Testis (tissue), 2 donors: ENCODE measurements around the gene MACC1.

Experiments used
- POLR2A ChIP-seq: fragments of 450-650 bp; IDR thresholded peaks from one replicate; pipeline ENCODE4 v1.6.1; 2017; ENCODE audit warnings: antibody characterized with exemption, mild to moderate bottlenecking, moderate library complexity
- TF ChIP-seq, protein P1 (sequence below), 3 experiments: fragments of 450-650 bp in 2 of 3; fragments of 200-600 bp in 1 of 3; sonication (generic) in 1 of 3; IDR thresholded peaks; one replicate each; pipeline ENCODE4 v1.5.1; 2016 to 2019; ENCODE audit warnings: antibody characterized with exemption in 3 of 3, mild to moderate bottlenecking in 2 of 3, moderate library complexity in 1 of 3

DNA sequence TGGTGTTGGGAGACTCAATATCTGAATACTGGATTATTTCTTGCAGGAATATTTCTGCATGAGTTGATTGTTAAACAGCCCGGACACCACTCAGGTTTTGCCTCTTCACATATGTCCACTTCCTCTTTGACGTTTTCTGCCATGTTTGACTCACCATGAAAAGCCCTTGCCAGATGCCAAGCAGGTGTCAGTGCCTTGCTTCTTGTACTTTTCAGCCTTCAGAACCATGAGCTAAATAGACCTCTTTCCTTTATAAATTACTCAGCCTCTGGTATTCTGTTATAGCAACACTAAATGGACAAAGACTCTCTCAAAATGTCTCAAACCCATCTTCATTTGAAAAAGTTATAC, 24.7 kb upstream of the MACC1 start:
- TF ChIP-seq, protein P1, sequence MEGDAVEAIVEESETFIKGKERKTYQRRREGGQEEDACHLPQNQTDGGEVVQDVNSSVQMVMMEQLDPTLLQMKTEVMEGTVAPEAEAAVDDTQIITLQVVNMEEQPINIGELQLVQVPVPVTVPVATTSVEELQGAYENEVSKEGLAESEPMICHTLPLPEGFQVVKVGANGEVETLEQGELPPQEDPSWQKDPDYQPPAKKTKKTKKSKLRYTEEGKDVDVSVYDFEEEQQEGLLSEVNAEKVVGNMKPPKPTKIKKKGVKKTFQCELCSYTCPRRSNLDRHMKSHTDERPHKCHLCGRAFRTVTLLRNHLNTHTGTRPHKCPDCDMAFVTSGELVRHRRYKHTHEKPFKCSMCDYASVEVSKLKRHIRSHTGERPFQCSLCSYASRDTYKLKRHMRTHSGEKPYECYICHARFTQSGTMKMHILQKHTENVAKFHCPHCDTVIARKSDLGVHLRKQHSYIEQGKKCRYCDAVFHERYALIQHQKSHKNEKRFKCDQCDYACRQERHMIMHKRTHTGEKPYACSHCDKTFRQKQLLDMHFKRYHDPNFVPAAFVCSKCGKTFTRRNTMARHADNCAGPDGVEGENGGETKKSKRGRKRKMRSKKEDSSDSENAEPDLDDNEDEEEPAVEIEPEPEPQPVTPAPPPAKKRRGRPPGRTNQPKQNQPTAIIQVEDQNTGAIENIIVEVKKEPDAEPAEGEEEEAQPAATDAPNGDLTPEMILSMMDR (IDR thresholded peaks at IDR 0.05) = no peak
- no peak for TF ChIP-seq POLR2A
